Ovary (tissue), 3 donors: ENCODE data around the gene SSBP2.

Experiments used
- POLR2A ChIP-seq: fragments of 450-650 bp; IDR thresholded peaks from one replicate; pipeline ENCODE4 v1.6.1; 2017; ENCODE audit warnings: antibody characterized with exemption, mild to moderate bottlenecking, moderate library complexity
- TF ChIP-seq, protein P1 (sequence below), 3 donors: fragments of 450-650 bp in 2 of 3; fragments of 200-600 bp in 1 of 3; IDR thresholded peaks; one replicate each; pipeline versions ENCODE4 v1.5.1 to v1.8.0; 2016 to 2022; ENCODE audit warnings: antibody characterized with exemption in 3 of 3, mild to moderate bottlenecking in 1 of 3
- donor health status: DM: no; HTN: no; CAD: no.

DNA sequence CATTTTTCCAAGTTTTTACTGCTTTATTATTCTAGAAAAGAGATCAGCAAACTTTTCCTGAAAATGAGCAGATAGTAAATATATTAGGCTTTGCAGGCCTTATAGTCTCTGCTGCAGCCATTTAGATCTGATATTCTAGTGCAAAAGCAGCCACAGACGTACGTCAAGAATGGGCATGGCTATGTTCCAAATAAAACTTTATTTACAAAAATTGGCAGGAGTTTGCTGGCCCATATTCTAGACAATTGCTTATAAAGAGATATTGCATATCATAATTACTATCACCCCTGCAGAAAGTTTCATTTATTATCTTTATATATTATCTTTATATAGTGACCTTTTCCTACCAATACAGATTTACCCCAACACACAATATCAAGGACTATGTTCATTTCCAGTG is 195.0 kb downstream of the SSBP2 start:
- TF ChIP-seq POLR2A, result no peak
- TF ChIP-seq, protein P1, sequence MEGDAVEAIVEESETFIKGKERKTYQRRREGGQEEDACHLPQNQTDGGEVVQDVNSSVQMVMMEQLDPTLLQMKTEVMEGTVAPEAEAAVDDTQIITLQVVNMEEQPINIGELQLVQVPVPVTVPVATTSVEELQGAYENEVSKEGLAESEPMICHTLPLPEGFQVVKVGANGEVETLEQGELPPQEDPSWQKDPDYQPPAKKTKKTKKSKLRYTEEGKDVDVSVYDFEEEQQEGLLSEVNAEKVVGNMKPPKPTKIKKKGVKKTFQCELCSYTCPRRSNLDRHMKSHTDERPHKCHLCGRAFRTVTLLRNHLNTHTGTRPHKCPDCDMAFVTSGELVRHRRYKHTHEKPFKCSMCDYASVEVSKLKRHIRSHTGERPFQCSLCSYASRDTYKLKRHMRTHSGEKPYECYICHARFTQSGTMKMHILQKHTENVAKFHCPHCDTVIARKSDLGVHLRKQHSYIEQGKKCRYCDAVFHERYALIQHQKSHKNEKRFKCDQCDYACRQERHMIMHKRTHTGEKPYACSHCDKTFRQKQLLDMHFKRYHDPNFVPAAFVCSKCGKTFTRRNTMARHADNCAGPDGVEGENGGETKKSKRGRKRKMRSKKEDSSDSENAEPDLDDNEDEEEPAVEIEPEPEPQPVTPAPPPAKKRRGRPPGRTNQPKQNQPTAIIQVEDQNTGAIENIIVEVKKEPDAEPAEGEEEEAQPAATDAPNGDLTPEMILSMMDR (IDR thresholded peaks at IDR 0.05), result no peak
